HepG2 (cell line): ENCODE data around the gene PCIF1. TPM values are rescaled to one million over a fixed set of nuclear protein-coding genes. Genes with fewer than 3 reads are reported as not detected.
A peak's percentile ranks its signal among the peaks of the same experiment; 100 is the strongest.

Experiments
- GABPB1 ChIP-seq: IDR thresholded peaks from 2 replicates; pipeline ENCODE4 v1.6.1; 2016; ENCODE audit warnings: mild to moderate bottlenecking, missing genetic modification reagents, moderate library complexity, missing compliant biosample characterization
- HDAC2 ChIP-seq: sonication (generic); formaldehyde crosslinking; IDR thresholded peaks from 2 replicates; pipeline ENCODE4 v1.4.0; 2020; ENCODE audit warnings: missing genetic modification reagents
- HMGXB4 ChIP-seq, 2 experiments: sonication (generic) in 1 of 2; formaldehyde crosslinking in 1 of 2; IDR thresholded peaks; 2 replicates each; pipeline versions ENCODE4 v1.4.0 to v1.6.1; 2018 to 2020; ENCODE audit warnings: missing genetic modification reagents in 2 of 2, borderline replicate concordance in 1 of 2, low read depth in 1 of 2, mild to moderate bottlenecking in 1 of 2, missing biosample characterization in 1 of 2
- NFAT5 ChIP-seq: sonication (generic); formaldehyde crosslinking; IDR thresholded peaks from 2 replicates; pipeline ENCODE4 v1.4.0; 2020; ENCODE audit warnings: missing genetic modification reagents
- SP4 ChIP-seq: sonication (generic); formaldehyde crosslinking; IDR thresholded peaks from 2 replicates; pipeline ENCODE4 v1.8.1; 2023; ENCODE audit warnings: mild to moderate bottlenecking, missing genetic modification reagents
- STAG1 ChIP-seq: sonication (generic); formaldehyde crosslinking; IDR thresholded peaks from 2 replicates; pipeline ENCODE4 v1.4.0; 2020; ENCODE audit warnings: missing genetic modification reagents
- TEAD3 ChIP-seq: optimal IDR thresholded peaks from 2 replicates; pipeline ENCODE3; 2016; ENCODE audit warnings: borderline replicate concordance
- THAP9 ChIP-seq: sonication (generic); formaldehyde crosslinking; IDR thresholded peaks from 2 replicates; pipeline ENCODE4; 2020; ENCODE audit warnings: missing genetic modification reagents, mild to moderate bottlenecking, borderline replicate concordance
- ZBTB43 ChIP-seq: sonication (generic); formaldehyde crosslinking; conservative IDR thresholded peaks from 2 replicates; pipeline ENCODE4 v1.4.0; 2020; ENCODE audit warnings: missing genetic modification reagents
- ZFP91 ChIP-seq: sonication (generic); formaldehyde crosslinking; IDR thresholded peaks from 2 replicates; pipeline ENCODE4 v1.9.0; 2022; ENCODE audit warnings: missing genetic modification reagents, mild to moderate bottlenecking, borderline replicate concordance
- ZNF362 ChIP-seq: sonication (generic); formaldehyde crosslinking; IDR thresholded peaks from 2 replicates; pipeline ENCODE4 v1.4.0; 2020; ENCODE audit warnings: missing genetic modification reagents, mild to moderate bottlenecking, borderline replicate concordance
- ZNF775 ChIP-seq: sonication (generic); formaldehyde crosslinking; IDR thresholded peaks from 2 replicates; pipeline ENCODE4 v1.4.0; 2020; ENCODE audit warnings: missing genetic modification reagents, mild to moderate bottlenecking, moderate library complexity, borderline replicate concordance
- polyA plus RNA-seq, 8 experiments: library from polyadenylated mRNA; depleted of rRNA in 3 of 8; stranded (reverse) in 7 of 8; unstranded in 1 of 8; fragments of >200 nt; fragmentation: Illumina TruSeq in 4 of 8; extraction: Trizol in 4 of 8; gene quantifications; 2 replicates each; pipeline versions ENCODE4 v1.2.1 to v1.2.3, GENCODE V29; 2011 to 2016; ENCODE audit warnings: low read depth in 4 of 8, missing spikeins in 1 of 8, mixed read lengths in 1 of 8; ENCODE audit not compliant: insufficient read depth in 1 of 8
- total RNA-seq, 5 experiments: library from RNA; depleted of rRNA; stranded (reverse); fragments of >200 nt; fragmentation: Illumina TruSeq; extraction: Trizol; gene quantifications; 2 replicates each; pipeline ENCODE4 v1.2.3, GENCODE V29; 2016; ENCODE audit warnings: low read depth in 1 of 5

PCIF1 gene
- total and polyA plus RNA-seq, 2 of the 13 experiments (the other 11 are each of a cell fraction or from before 2014, with no cell fraction given): 20.9 to 24.4 TPM

- no peak for TF ChIP-seq NFAT5 (CRISPR knock-in tag)
- TF ChIP-seq ZFP91: peak; percentile 42
- TF ChIP-seq GABPB1 (CRISPR knock-in tag): peak; percentile 45; the same call in 1 of the 2 replicates
- 0 out of 2 replicates have a peak, but pooled peaks have one; percentile 21 for TF ChIP-seq THAP9 (CRISPR knock-in tag)
- no peak for TF ChIP-seq ZBTB43 (CRISPR knock-in tag)
- peak; percentile 49 to 75; a peak in 2 of 4 replicates for TF ChIP-seq HMGXB4 (CRISPR knock-in tag; IDR thresholded peaks at IDR 0.05; ENCODE audit: borderline replicate concordance in 1 of 2, low read depth in 1 of 2)
- no peak for TF ChIP-seq TEAD3 (CRISPR knock-in tag)
- TF ChIP-seq ZNF362 (CRISPR knock-in tag): peak; percentile 40; the same call in 1 of the 2 replicates
- peak; percentile 76 for TF ChIP-seq STAG1 (CRISPR knock-in tag)
- TF ChIP-seq HDAC2 (CRISPR knock-in tag): 0 out of 2 replicates have a peak, but pooled peaks have one; percentile 14
- TF ChIP-seq SP4 (CRISPR knock-in tag): 0 out of 2 replicates have a peak, but pooled peaks have one; percentile 12
- TF ChIP-seq ZNF775 (CRISPR knock-in tag): no peak
Observed at GRCh38 chr20:45987108-45987780, 52.8 kb downstream of the PCIF1 start (continued).
